GM12878 (cell line): ENCODE results near the gene OSBPL3. TPM values are rescaled to one million over a fixed set of nuclear protein-coding genes. Genes with fewer than 3 reads are reported as not detected.

ENCODE experiments used
- ATAC-seq: fragments of 200-7000 bp; cut with Tn5 transposase; 3 replicates; pipeline ENCODE4 v1.9.1; 2020; ENCODE audit warnings: mild to moderate bottlenecking, moderate library complexity
- BruUV-seq: library from RNA; stranded (reverse); fragments of 400-500 nt; replicated peaks from 2 replicates; lab custom pipeline; 2021; lab: Mats Ljungman, UMichigan
- CTCF ChIA-PET: fragments of 300-600 bp; sonication (Branson Sonifier 250); formaldehyde crosslinking; extraction: SDS; loops from one replicate; lab custom pipeline; 2021; ENCODE audit warnings: inconsistent platforms; lab: Yijun Ruan, JAX
- POLR2A ChIA-PET: fragments of 350-600 bp; formaldehyde crosslinking; extraction: SDS; loops from one replicate; lab custom pipeline; 2021; ENCODE audit warnings: inconsistent platforms; lab: Charles Lee
- RAD21 ChIA-PET: fragments of 300-600 bp; sonication (Branson Sonifier 250); formaldehyde crosslinking; loops from one replicate; lab custom pipeline; 2023; ENCODE audit warnings: antibody characterized with exemption; ENCODE audit not compliant: unreplicated experiment; lab: Charles Lee
- SMC1A ChIA-PET: fragments of 300-600 bp; sonication (Branson Sonifier 250); formaldehyde crosslinking; loops from one replicate; lab custom pipeline; 2023; ENCODE audit not compliant: unreplicated experiment, uncharacterized antibody; lab: Charles Lee
- DNase-seq: peaks from one replicate; pipeline ENCODE4 v3.0.0-alpha.2; 2011; ENCODE audit warnings: low read depth, low spot score
- FAIRE-seq: peaks from 3 replicates; lab custom pipeline; 2011; peaks lifted over from hg19 to GRCh38; lab: Jason Lieb, UNC
- H2AFZ ChIP-seq: 2 replicates; pipeline ENCODE4 v1.6.0; 2011; ENCODE audit warnings: low read depth, low read length, control low read depth; ENCODE audit not compliant: control insufficient read depth
- H3K27ac ChIP-seq: 2 replicates; pipeline ENCODE4 v1.5.1; 2011; ENCODE audit warnings: control low read depth; ENCODE audit not compliant: control insufficient read depth, insufficient read depth
- H3K27me3 ChIP-seq, 2 experiments: replicated peaks in 1 of 2; 2 replicates each; pipeline versions ENCODE4 v1.6.0 to v1.6.1; 2011; ENCODE audit warnings: low read length in 1 of 2; ENCODE audit not compliant: control insufficient read depth in 2 of 2, insufficient read depth in 2 of 2
- H3K36me3 ChIP-seq, 2 experiments: 2 replicates each; pipeline ENCODE4 v1.5.1; 2011; ENCODE audit warnings: low read length in 1 of 2; ENCODE audit not compliant: control insufficient read depth in 2 of 2, insufficient read depth in 2 of 2
- H3K4me1 ChIP-seq: 2 replicates; pipeline ENCODE4 v1.6.1; 2011; ENCODE audit warnings: mild to moderate bottlenecking, low read length, moderate library complexity, mixed read lengths; ENCODE audit not compliant: control insufficient read depth, insufficient read depth
- H3K4me2 ChIP-seq: 2 replicates; pipeline ENCODE4 v1.6.0; 2011; ENCODE audit warnings: control low read depth; ENCODE audit not compliant: control insufficient read depth, insufficient read depth
- H3K4me3 ChIP-seq: fragments of 200-600 bp; sonication (generic); 2 replicates; pipeline ENCODE4 v1.5.1; 2016
- H3K79me2 ChIP-seq: 2 replicates; pipeline ENCODE4 v1.6.0; 2011; ENCODE audit warnings: low read length; ENCODE audit not compliant: control insufficient read depth, insufficient read depth
- H3K9ac ChIP-seq: 2 replicates; pipeline ENCODE4 v1.8.0; 2011; ENCODE audit warnings: low read length, control low read depth, mixed read lengths; ENCODE audit not compliant: control insufficient read depth, insufficient read depth
- H3K9me3 ChIP-seq: replicated peaks from 3 replicates; pipeline ENCODE4 v1.5.1; 2011; ENCODE audit warnings: mild to moderate bottlenecking, low read length; ENCODE audit not compliant: control insufficient read depth, insufficient read depth
- H4K20me1 ChIP-seq: 2 replicates; pipeline ENCODE4 v1.6.0; 2011; ENCODE audit not compliant: control insufficient read depth, insufficient read depth
- CHD1 ChIP-seq: IDR thresholded peaks from 2 replicates; pipeline ENCODE4 v1.6.1; 2012; ENCODE audit warnings: low read depth, low read length, improper control_type of control experiment
- CREM ChIP-seq: IDR thresholded peaks from 2 replicates; pipeline ENCODE4 v1.6.1; 2014; ENCODE audit warnings: antibody characterized with exemption, low read depth
- KAT2A ChIP-seq: conservative IDR thresholded peaks from 2 replicates; pipeline ENCODE4 v1.6.1; 2011; ENCODE audit warnings: low read depth, low read length; ENCODE audit not compliant: control insufficient read depth
- MEF2A ChIP-seq: IDR thresholded peaks from 2 replicates; pipeline ENCODE4 v1.6.1; 2011; ENCODE audit warnings: low read depth, mild to moderate bottlenecking, low read length, moderate library complexity; ENCODE audit not compliant: insufficient read depth
- MLLT1 ChIP-seq: fragments of 450-650 bp; IDR thresholded peaks from 2 replicates; pipeline ENCODE4 v1.6.1; 2016; ENCODE audit warnings: mild to moderate bottlenecking
- MTA2 ChIP-seq: fragments of 450-650 bp; IDR thresholded peaks from 2 replicates; pipeline ENCODE4 v1.6.1; 2016; ENCODE audit warnings: low read depth, mild to moderate bottlenecking, moderate library complexity
- MXI1 ChIP-seq: fragments of 150-350 bp; IDR thresholded peaks from 2 replicates; pipeline ENCODE4 v1.6.1; 2011; ENCODE audit warnings: low read depth, mild to moderate bottlenecking, inconsistent platforms, low read length, improper control_type of control experiment
- NBN ChIP-seq: fragments of 450-650 bp; IDR thresholded peaks from 2 replicates; pipeline ENCODE4 v1.6.1; 2016
- NFXL1 ChIP-seq: fragments of 450-650 bp; IDR thresholded peaks from 2 replicates; pipeline ENCODE4 v1.6.1; 2017; ENCODE audit warnings: antibody characterized with exemption, mild to moderate bottlenecking, borderline replicate concordance
- STAT3 ChIP-seq: IDR thresholded peaks from 2 replicates; pipeline ENCODE4 v1.6.1; 2011; ENCODE audit warnings: low read depth, low read length, improper control_type of control experiment
- TCF7 ChIP-seq: IDR thresholded peaks from 2 replicates; pipeline ENCODE4 v1.6.1; 2014; ENCODE audit warnings: antibody characterized with exemption, borderline replicate concordance
- ZNF274 ChIP-seq: IDR thresholded peaks from one replicate; pipeline ENCODE4 v1.8.0; 2011; ENCODE audit not compliant: insufficient read length, insufficient read depth
- WGBS: methylation state at CpG from one replicate; pipeline ENCODE4 v1.1.6; 2016; ENCODE audit warnings: low lambda C conversion rate; ENCODE audit not compliant: insufficient replicate concordance, insufficient coverage; ENCODE audit errors: missing lambda C conversion rate; 5-methylcytosine and 5-hydroxymethylcytosine counted together
- in situ Hi-C: fragments of 300-500 bp; cut with MboI; formaldehyde crosslinking; loops from 9 replicates; pipeline ENCODE4 v1.14.3; 2018; ENCODE audit warnings: mixed read lengths
- intact Hi-C: fragments of 100-400 bp; cut with micrococcal nuclease; formaldehyde crosslinking; loops from one replicate; pipeline ENCODE4 v1.14.2; 2022; ENCODE audit not compliant: unreplicated experiment
- polyA plus RNA-seq, 11 experiments: library from polyadenylated mRNA; depleted of rRNA in 4 of 11; unstranded in 6 of 11; stranded (reverse) in 5 of 11; fragments of >200 nt; fragmentation: Nextera tagmentation in 4 of 11; fragmentation: Illumina TruSeq in 1 of 11; extraction: Ambion mirVana in 4 of 11; extraction: Trizol in 1 of 11; gene quantifications; 1 replicate in 1 of 11; 2 replicates in 10 of 11; pipeline versions ENCODE4 v1.2.1 to v1.2.3, GENCODE V29; 2011 to 2016; ENCODE audit warnings: inconsistent platforms in 2 of 11, missing spikeins in 2 of 11, low read depth in 1 of 11
- total RNA-seq, 4 experiments: library from RNA; depleted of rRNA in 3 of 4; stranded (reverse); fragments of >200 nt in 3 of 4; fragmentation: Illumina TruSeq in 1 of 4; extraction: Trizol in 1 of 4; gene quantifications; 2 replicates each; pipeline versions ENCODE4 v1.2.1 to v1.2.3, GENCODE V29; 2013 to 2021
- TF ChIP-seq, protein P1 (sequence below): fragments of 450-650 bp; IDR thresholded peaks from 2 replicates; pipeline ENCODE4 v1.6.1; 2017; ENCODE audit warnings: mild to moderate bottlenecking, moderate library complexity
- TF ChIP-seq, protein P2 (sequence below): fragments of 450-650 bp; formaldehyde crosslinking; IDR thresholded peaks from 2 replicates; pipeline ENCODE4 v1.5.0; 2022; ENCODE audit warnings: mild to moderate bottlenecking, missing genetic modification characterization
- TF ChIP-seq, protein P3 (sequence below): IDR thresholded peaks from 2 replicates; pipeline ENCODE4 v1.6.1; 2011; ENCODE audit warnings: borderline replicate concordance, low read depth, mild to moderate bottlenecking, moderate library complexity, mixed read lengths, low read length; ENCODE audit not compliant: insufficient read depth; ENCODE audit errors: extremely low read length

Gene OSBPL3
- total and polyA plus RNA-seq, 10 of the 15 experiments (the other 5 are each of a cell fraction or from before 2014, with no cell fraction given) = 6.1 to 46.6 (median 27.0) TPM

GRCh38 chr7:24827027-24827426 lies 153.0 kb downstream of the OSBPL3 start:
- intact Hi-C loops (no loop called here), in situ Hi-C loops (no loop called here)
- 91% methylated on average over 2 of the region's 2 CpGs for WGBS
- BruUV-seq = no TSS peak
- no peak overlapping the region for H3K27ac ChIP-seq
- H3K9ac ChIP-seq = no peak overlapping the region
- CTCF ChIA-PET = interaction anchor here (1.2 to 2.7 kb wide), 3 partner anchors 15 to 266 kb away, joined by 4 to 14 read pairs (median 6); no protein-coding TSS in a partner anchor
- H3K27me3 ChIP-seq = no peaks in the 10 kb centered on the region
- peaks cover 0 to 16% of the 10 kb centered on the region in 2 experiments; a peak in 3 of 4 replicates for H3K36me3 ChIP-seq
- peaks cover 4% of the 10 kb centered on the region for H3K4me1 ChIP-seq
- ATAC-seq (no peak), DNase-seq (no peak), FAIRE-seq (no peak)
- H4K20me1 ChIP-seq = no peaks in the 10 kb centered on the region
- SMC1A ChIA-PET = interaction anchor here (1.0 to 1.2 kb wide), 3 partner anchors 15 to 265 kb away, joined by 3 to 4 read pairs (median 3); no protein-coding TSS in a partner anchor
- RAD21 ChIA-PET = interaction anchor here (0.7 kb wide), 1 partner anchor 10 kb away, joined by 3 read pairs; no protein-coding TSS in a partner anchor
- H3K4me2 ChIP-seq = no peak overlapping the region
- POLR2A ChIA-PET = interaction anchor here (1.2 kb wide), 1 partner anchor 15 kb away, joined by 3 read pairs; no protein-coding TSS in a partner anchor
- no peaks in the 10 kb centered on the region for H3K9me3 ChIP-seq
- H2AFZ ChIP-seq = no peak overlapping the region
- H3K79me2 ChIP-seq = no peaks in the 10 kb centered on the region
- no peak overlapping the region for H3K4me3 ChIP-seq
- TF ChIP-seq NFXL1 (no peak), STAT3 (no peak), NBN (no peak), MLLT1 (no peak), MEF2A (no peak), ZNF274 (no peak), MTA2 (no peak), CREM (no peak), KAT2A (no peak), TCF7 (no peak), CHD1 (no peak), MXI1 (no peak)
- TF ChIP-seq, protein P1, sequence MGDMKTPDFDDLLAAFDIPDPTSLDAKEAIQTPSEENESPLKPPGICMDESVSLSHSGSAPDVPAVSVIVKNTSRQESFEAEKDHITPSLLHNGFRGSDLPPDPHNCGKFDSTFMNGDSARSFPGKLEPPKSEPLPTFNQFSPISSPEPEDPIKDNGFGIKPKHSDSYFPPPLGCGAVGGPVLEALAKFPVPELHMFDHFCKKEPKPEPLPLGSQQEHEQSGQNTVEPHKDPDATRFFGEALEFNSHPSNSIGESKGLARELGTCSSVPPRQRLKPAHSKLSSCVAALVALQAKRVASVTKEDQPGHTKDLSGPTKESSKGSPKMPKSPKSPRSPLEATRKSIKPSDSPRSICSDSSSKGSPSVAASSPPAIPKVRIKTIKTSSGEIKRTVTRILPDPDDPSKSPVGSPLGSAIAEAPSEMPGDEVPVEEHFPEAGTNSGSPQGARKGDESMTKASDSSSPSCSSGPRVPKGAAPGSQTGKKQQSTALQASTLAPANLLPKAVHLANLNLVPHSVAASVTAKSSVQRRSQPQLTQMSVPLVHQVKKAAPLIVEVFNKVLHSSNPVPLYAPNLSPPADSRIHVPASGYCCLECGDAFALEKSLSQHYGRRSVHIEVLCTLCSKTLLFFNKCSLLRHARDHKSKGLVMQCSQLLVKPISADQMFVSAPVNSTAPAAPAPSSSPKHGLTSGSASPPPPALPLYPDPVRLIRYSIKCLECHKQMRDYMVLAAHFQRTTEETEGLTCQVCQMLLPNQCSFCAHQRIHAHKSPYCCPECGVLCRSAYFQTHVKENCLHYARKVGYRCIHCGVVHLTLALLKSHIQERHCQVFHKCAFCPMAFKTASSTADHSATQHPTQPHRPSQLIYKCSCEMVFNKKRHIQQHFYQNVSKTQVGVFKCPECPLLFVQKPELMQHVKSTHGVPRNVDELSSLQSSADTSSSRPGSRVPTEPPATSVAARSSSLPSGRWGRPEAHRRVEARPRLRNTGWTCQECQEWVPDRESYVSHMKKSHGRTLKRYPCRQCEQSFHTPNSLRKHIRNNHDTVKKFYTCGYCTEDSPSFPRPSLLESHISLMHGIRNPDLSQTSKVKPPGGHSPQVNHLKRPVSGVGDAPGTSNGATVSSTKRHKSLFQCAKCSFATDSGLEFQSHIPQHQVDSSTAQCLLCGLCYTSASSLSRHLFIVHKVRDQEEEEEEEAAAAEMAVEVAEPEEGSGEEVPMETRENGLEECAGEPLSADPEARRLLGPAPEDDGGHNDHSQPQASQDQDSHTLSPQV = no peak
- TF ChIP-seq, protein P2, sequence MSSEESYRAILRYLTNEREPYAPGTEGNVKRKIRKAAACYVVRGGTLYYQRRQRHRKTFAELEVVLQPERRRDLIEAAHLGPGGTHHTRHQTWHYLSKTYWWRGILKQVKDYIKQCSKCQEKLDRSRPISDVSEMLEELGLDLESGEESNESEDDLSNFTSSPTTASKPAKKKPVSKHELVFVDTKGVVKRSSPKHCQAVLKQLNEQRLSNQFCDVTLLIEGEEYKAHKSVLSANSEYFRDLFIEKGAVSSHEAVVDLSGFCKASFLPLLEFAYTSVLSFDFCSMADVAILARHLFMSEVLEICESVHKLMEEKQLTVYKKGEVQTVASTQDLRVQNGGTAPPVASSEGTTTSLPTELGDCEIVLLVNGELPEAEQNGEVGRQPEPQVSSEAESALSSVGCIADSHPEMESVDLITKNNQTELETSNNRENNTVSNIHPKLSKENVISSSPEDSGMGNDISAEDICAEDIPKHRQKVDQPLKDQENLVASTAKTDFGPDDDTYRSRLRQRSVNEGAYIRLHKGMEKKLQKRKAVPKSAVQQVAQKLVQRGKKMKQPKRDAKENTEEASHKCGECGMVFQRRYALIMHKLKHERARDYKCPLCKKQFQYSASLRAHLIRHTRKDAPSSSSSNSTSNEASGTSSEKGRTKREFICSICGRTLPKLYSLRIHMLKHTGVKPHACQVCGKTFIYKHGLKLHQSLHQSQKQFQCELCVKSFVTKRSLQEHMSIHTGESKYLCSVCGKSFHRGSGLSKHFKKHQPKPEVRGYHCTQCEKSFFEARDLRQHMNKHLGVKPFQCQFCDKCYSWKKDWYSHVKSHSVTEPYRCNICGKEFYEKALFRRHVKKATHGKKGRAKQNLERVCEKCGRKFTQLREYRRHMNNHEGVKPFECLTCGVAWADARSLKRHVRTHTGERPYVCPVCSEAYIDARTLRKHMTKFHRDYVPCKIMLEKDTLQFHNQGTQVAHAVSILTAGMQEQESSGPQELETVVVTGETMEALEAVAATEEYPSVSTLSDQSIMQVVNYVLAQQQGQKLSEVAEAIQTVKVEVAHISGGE (CRISPR knock-in tag) = no peak
- TF ChIP-seq, protein P3, sequence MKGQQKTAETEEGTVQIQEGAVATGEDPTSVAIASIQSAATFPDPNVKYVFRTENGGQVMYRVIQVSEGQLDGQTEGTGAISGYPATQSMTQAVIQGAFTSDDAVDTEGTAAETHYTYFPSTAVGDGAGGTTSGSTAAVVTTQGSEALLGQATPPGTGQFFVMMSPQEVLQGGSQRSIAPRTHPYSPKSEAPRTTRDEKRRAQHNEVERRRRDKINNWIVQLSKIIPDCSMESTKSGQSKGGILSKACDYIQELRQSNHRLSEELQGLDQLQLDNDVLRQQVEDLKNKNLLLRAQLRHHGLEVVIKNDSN = no peak
